SK-N-SH (cell line): ENCODE measurements around the gene EHD2. TPM values are rescaled to one million over a fixed set of nuclear protein-coding genes. Genes with fewer than 3 reads are reported as not detected.
"Not testable (repeated sequence)": the region's sequence is repeated elsewhere in the genome, so short reads cannot be mapped to it uniquely, and the experiment has no call there.

ENCODE experiments used
- CTCF ChIA-PET: fragments of 300-600, 350-600 bp; formaldehyde crosslinking; extraction: SDS; loops from one replicate; lab custom pipeline; 2021; lab: Yijun Ruan, JAX
- POLR2A ChIA-PET: fragments of 350-600 bp; sonication (Branson Sonifier 250); formaldehyde crosslinking; extraction: SDS; loops from one replicate; lab custom pipeline; 2020; ENCODE audit warnings: antibody characterized with exemption, inconsistent platforms; lab: Yijun Ruan, JAX
- DNase-seq: peaks from one replicate; pipeline ENCODE4 v3.0.0; 2012
- H2AFZ ChIP-seq: fragments of 200-600 bp; sonication (generic); 2 replicates; pipeline ENCODE4 v1.8.1; 2016; ENCODE audit warnings: antibody characterized with exemption, mild to moderate bottlenecking, low read depth
- H3F3A ChIP-seq: fragments of 200-600 bp; sonication (generic); replicated peaks from 2 replicates; pipeline ENCODE3; 2016; ENCODE audit warnings: antibody characterized with exemption, mild to moderate bottlenecking; ENCODE audit not compliant: insufficient read depth
- H3K27ac ChIP-seq, 2 experiments: fragments of 200-500 bp in 1 of 2; fragments of 200-600 bp in 1 of 2; sonication (Bioruptor generic) in 1 of 2; sonication (generic), shearing (Covaris generic) in 1 of 2; 2 replicates each; pipeline versions ENCODE4 v1.5.1 to v1.6.1; 2014 to 2016; ENCODE audit warnings: low read depth in 2 of 2, inconsistent platforms in 1 of 2, low read length in 1 of 2, mild to moderate bottlenecking in 1 of 2, mixed read lengths in 1 of 2
- H3K27me3 ChIP-seq: fragments of 200-600 bp; sonication (generic), shearing (Covaris generic); 2 replicates; pipeline ENCODE4 v1.6.1; 2016; ENCODE audit warnings: mixed run types; ENCODE audit not compliant: insufficient read depth
- H3K36me3 ChIP-seq, 2 experiments: fragments of 200-500 bp in 1 of 2; fragments of 200-600 bp in 1 of 2; sonication (Bioruptor generic) in 1 of 2; sonication (generic) in 1 of 2; replicated peaks in 1 of 2; 2 replicates each; pipeline versions ENCODE3 to v1.5.1; 2014 to 2016; ENCODE audit warnings: low read length in 1 of 2, mild to moderate bottlenecking in 1 of 2; ENCODE audit not compliant: insufficient read depth in 2 of 2, control insufficient read depth in 1 of 2
- H3K4me1 ChIP-seq, 2 experiments: fragments of 200-500 bp in 1 of 2; fragments of 200-600 bp in 1 of 2; sonication (Bioruptor generic) in 1 of 2; sonication (generic), shearing (Covaris generic) in 1 of 2; 2 replicates each; pipeline versions ENCODE4 v1.5.1 to v1.6.1; 2014 to 2016; ENCODE audit warnings: low read depth in 1 of 2, low read length in 1 of 2, mixed run types in 1 of 2; ENCODE audit not compliant: insufficient read depth in 2 of 2, control insufficient read depth in 1 of 2
- H3K4me2 ChIP-seq: fragments of 200-600 bp; sonication (generic), shearing (Covaris generic); 2 replicates; pipeline ENCODE4 v1.6.1; 2017; ENCODE audit warnings: mixed run types
- H3K4me3 ChIP-seq, 2 experiments: fragments of 200-500 bp in 1 of 2; fragments of 200-600 bp in 1 of 2; sonication (Bioruptor generic) in 1 of 2; sonication (generic), shearing (Covaris generic) in 1 of 2; 2 replicates each; pipeline versions ENCODE4 v1.5.1 to v1.8.1; 2014 to 2016; ENCODE audit warnings: low read depth in 2 of 2, inconsistent platforms in 1 of 2, low read length in 1 of 2, mild to moderate bottlenecking in 1 of 2, mixed read lengths in 1 of 2, moderate library complexity in 1 of 2
- H3K79me2 ChIP-seq: fragments of 200-600 bp; sonication (generic); 2 replicates; pipeline ENCODE4 v1.8.1; 2017; ENCODE audit warnings: mild to moderate bottlenecking; ENCODE audit not compliant: insufficient read depth
- H3K9ac ChIP-seq: fragments of 200-600 bp; sonication (generic); 2 replicates; pipeline ENCODE4 v1.6.1; 2017; ENCODE audit warnings: mixed run types
- H3K9me2 ChIP-seq: fragments of 200-600 bp; sonication (generic); 2 replicates; pipeline ENCODE4 v1.6.1; 2017; ENCODE audit warnings: mixed run types
- H3K9me3 ChIP-seq: fragments of 200-600 bp; sonication (generic); 2 replicates; pipeline ENCODE4 v1.6.1; 2017; ENCODE audit warnings: mixed run types, mild to moderate bottlenecking, moderate library complexity
- H4K20me1 ChIP-seq: fragments of 200-600 bp; sonication (generic); 2 replicates; pipeline ENCODE4 v1.6.1; 2017; ENCODE audit warnings: mild to moderate bottlenecking, mixed run types; ENCODE audit not compliant: insufficient read depth
- CTCF ChIP-seq: fragments of 200-600 bp; sonication (generic); IDR thresholded peaks from 2 replicates; pipeline ENCODE4 v1.6.1; 2017; ENCODE audit warnings: antibody characterized with exemption, mild to moderate bottlenecking, moderate library complexity
- EZH2phosphoT487 ChIP-seq: fragments of 200-600 bp; sonication (generic); IDR thresholded peaks from 2 replicates; pipeline ENCODE4 v1.6.1; 2017; ENCODE audit warnings: low read depth, mixed run types, mild to moderate bottlenecking, antibody characterized with exemption, moderate library complexity, borderline replicate concordance
- FOXJ3 ChIP-seq: sonication (generic); formaldehyde crosslinking; IDR thresholded peaks from 2 replicates; pipeline ENCODE4 v1.5.1; 2020; ENCODE audit warnings: mild to moderate bottlenecking, missing genetic modification reagents
- FOXM1 ChIP-seq: IDR thresholded peaks from 2 replicates; pipeline ENCODE4 v1.4.0; 2012; ENCODE audit warnings: low read depth, mild to moderate bottlenecking
- GATA2 ChIP-seq: sonication (generic); formaldehyde crosslinking; IDR thresholded peaks from 2 replicates; pipeline ENCODE4 v1.5.0; 2020; ENCODE audit warnings: mild to moderate bottlenecking, missing genetic modification reagents
- MAX ChIP-seq: IDR thresholded peaks from 2 replicates; pipeline ENCODE4 v1.4.0; 2012; ENCODE audit warnings: low read depth
- NFIC ChIP-seq: IDR thresholded peaks from 2 replicates; pipeline ENCODE4 v1.4.0; 2012; ENCODE audit warnings: borderline replicate concordance
- PBX3 ChIP-seq: IDR thresholded peaks from 2 replicates; pipeline ENCODE4; 2012
- POLR2AphosphoS5 ChIP-seq: IDR thresholded peaks from 2 replicates; pipeline ENCODE4 v1.6.1; 2012; ENCODE audit warnings: low read depth, low read length
- SMC3 ChIP-seq: IDR thresholded peaks from 2 replicates; pipeline ENCODE4 v1.6.1; 2012; ENCODE audit warnings: low read depth, low read length, improper control_type of control experiment
- TCF12 ChIP-seq: IDR thresholded peaks from 2 replicates; pipeline ENCODE4 v1.4.0; 2012
- USF2 ChIP-seq: fragments of 150-350 bp; IDR thresholded peaks from 2 replicates; pipeline ENCODE4 v1.6.1; 2017; ENCODE audit warnings: antibody characterized with exemption, low read length, low read depth, borderline replicate concordance
- ZBTB33 ChIP-seq: IDR thresholded peaks from 2 replicates; pipeline ENCODE4 v1.4.0; 2012; ENCODE audit warnings: low read depth, borderline replicate concordance
- WGBS: methylation state at CpG from one replicate; pipeline ENCODE4 v1.1.6; 2017; ENCODE audit warnings: low lambda C conversion rate; 5-methylcytosine and 5-hydroxymethylcytosine counted together
- polyA plus RNA-seq, 3 experiments: library from polyadenylated mRNA; depleted of rRNA; stranded (reverse); fragments of >200 nt; gene quantifications; 2 replicates each; pipeline ENCODE4 v1.2.3, GENCODE V29; 2012

The EHD2 gene
- polyA plus RNA-seq, 1 of the 3 experiments (the other 2 are of a cell fraction) = 55.5 TPM

GRCh38 chr19:47711652-47712242, 1.5 kb upstream of the EHD2 start:
- no peaks in the 10 kb centered on the region for H3F3A ChIP-seq
- peaks cover 39% of the 10 kb centered on the region for H3K79me2 ChIP-seq
- no peak overlapping the region for H3K4me2 ChIP-seq
- no peak overlapping the region for H3K4me3 ChIP-seq
- H3K36me3 ChIP-seq = peaks cover 0 to 16% of the 10 kb centered on the region in 2 experiments
- no peaks in the 10 kb centered on the region for H3K9me2 ChIP-seq
- POLR2A ChIA-PET = no interaction called here
- H3K27me3 ChIP-seq = no peaks in the 10 kb centered on the region
- CTCF ChIA-PET = interaction anchor here (0.7 to 23.1 kb wide), 8 partner anchors 7 to 284 kb away, joined by 3 to 475 read pairs (median 23); partner anchors contain the start of gene NOP53
- H3K4me1 ChIP-seq = no peaks in the 10 kb centered on the region
- H3K9ac ChIP-seq = no peak overlapping the region
- no peak for DNase-seq
- no peak overlapping the region for H2AFZ ChIP-seq
- no peaks in the 10 kb centered on the region for H3K9me3 ChIP-seq
- H3K27ac ChIP-seq = no peak overlapping the region
- peaks cover 7% of the 10 kb centered on the region; the same call in 1 of the 2 replicates for H4K20me1 ChIP-seq
- TF ChIP-seq MAX (no peak), FOXM1 (no peak), FOXJ3 (no peak), CTCF (no peak), GATA2 (CRISPR knock-in tag) (no peak), PBX3 (no peak), SMC3 (no peak)
- WGBS = 82% methylated on average over 8 of the region's 8 CpGs

GRCh38 chr19:47714339-47714738, 1.1 kb downstream of the EHD2 start:
- H4K20me1 ChIP-seq = peaks cover 7% of the 10 kb centered on the region; the same call in 1 of the 2 replicates
- peak overlapping the region in 1 of 2 experiments; percentile 67; a peak in 1 of 4 replicates for H3K27ac ChIP-seq
- peaks cover 18% of the 10 kb centered on the region for H3F3A ChIP-seq
- peak overlapping the region; percentile 83; the same call in 1 of the 2 replicates for H3K9ac ChIP-seq
- no peak for TF ChIP-seq EZH2phosphoT487
- TF ChIP-seq USF2 = no peak
- TF ChIP-seq POLR2AphosphoS5 = no peak
- TF ChIP-seq TCF12 = no peak
- no peak for TF ChIP-seq NFIC
- no peak for TF ChIP-seq FOXJ3
- TF ChIP-seq ZBTB33 = no peak
- peaks cover 8 to 9% of the 10 kb centered on the region in 2 experiments; a peak in 3 of 4 replicates for H3K4me1 ChIP-seq
- H3K4me2 ChIP-seq = peak overlapping the region; percentile 87
- no peaks in the 10 kb centered on the region for H3K9me3 ChIP-seq
- H3K9me2 ChIP-seq = no peaks in the 10 kb centered on the region
- H3K4me3 ChIP-seq = peak overlapping the region; percentile 58 to 79; a peak in 3 of 4 replicates
- peaks cover 53% of the 10 kb centered on the region for H3K79me2 ChIP-seq
- ChIA-PET CTCF (interaction anchor here (1.0 to 23.1 kb wide), 9 partner anchors 9 to 278 kb away, joined by 3 to 475 read pairs (median 27); partner anchors contain the start of gene NOP53), POLR2A (no interaction called here)
- H3K27me3 ChIP-seq = no peaks in the 10 kb centered on the region
- DNase-seq = no peak
- peaks cover 0 to 33% of the 10 kb centered on the region in 2 experiments for H3K36me3 ChIP-seq
- 83% methylated on average over 4 of the region's 4 CpGs for WGBS
- H2AFZ ChIP-seq = no peak overlapping the region

- POLR2A ChIA-PET, H3K9ac ChIP-seq, H3K9me2 ChIP-seq, H3K27ac ChIP-seq, H2AFZ ChIP-seq, H3K9me3 ChIP-seq, H4K20me1 ChIP-seq, H3K27me3 ChIP-seq, DNase-seq: not testable (repeated sequence)
- CTCF ChIA-PET = interaction anchor here (0.7 to 23.1 kb wide), 6 partner anchors 10 to 668 kb away, joined by 3 to 475 read pairs (median 5); partner anchors contain the start of gene NOP53
- Histone ChIP-seq H3K4me1 (peaks cover 9 to 14% of the 10 kb centered on the region in 2 experiments; a peak in 3 of 4 replicates), H3K4me2 (peak overlapping the region; percentile 87), H3K79me2 (peaks cover 58% of the 10 kb centered on the region), H3F3A (peaks cover 22% of the 10 kb centered on the region), H3K4me3 (peak overlapping the region in 1 of 2 experiments; percentile 79; a peak in 2 of 4 replicates), H3K36me3 (peaks cover 0 to 33% of the 10 kb centered on the region in 2 experiments)
Measured at GRCh38 chr19:47714855-47715254, 1.6 kb downstream of the EHD2 start.
